H9 (cell line): ENCODE measurements around the gene CDC5L. TPM values are rescaled to one million over a fixed set of nuclear protein-coding genes. Genes with fewer than 3 reads are reported as not detected.

ENCODE experiments used
- DNase-seq: peaks from one replicate; pipeline ENCODE4 v3.0.0-alpha.2; 2017
- H2AFZ ChIP-seq: one replicate; pipeline ENCODE4 v1.6.1; 2013; ENCODE audit warnings: mild to moderate bottlenecking, low read length, control low read depth, moderate library complexity
- H2AK5ac ChIP-seq: 2 replicates; pipeline ENCODE4 v1.6.1; 2013; ENCODE audit warnings: low read length, control low read depth, mixed read lengths; ENCODE audit not compliant: insufficient read length
- H2BK120ac ChIP-seq: one replicate; pipeline ENCODE4 v1.6.1; 2013; ENCODE audit warnings: low read depth, mild to moderate bottlenecking, low read length, control low read depth, inconsistent platforms; ENCODE audit not compliant: poor library complexity, severe bottlenecking
- H2BK12ac ChIP-seq: 2 replicates; pipeline ENCODE4 v1.6.1; 2013; ENCODE audit warnings: low read length, control low read depth, mixed read lengths, low read depth; ENCODE audit not compliant: insufficient read length
- H2BK15ac ChIP-seq: 2 replicates; pipeline ENCODE4 v1.6.1; 2013; ENCODE audit warnings: low read depth, low read length, control low read depth
- H2BK20ac ChIP-seq: one replicate; pipeline ENCODE4 v1.6.1; 2013; ENCODE audit warnings: low read depth, mild to moderate bottlenecking, low read length, control low read depth, inconsistent platforms; ENCODE audit not compliant: poor library complexity, severe bottlenecking
- H2BK5ac ChIP-seq: 2 replicates; pipeline ENCODE4 v1.6.1; 2013; ENCODE audit warnings: low read length, control low read depth, mixed read lengths; ENCODE audit not compliant: insufficient read length
- H3K14ac ChIP-seq: 2 replicates; pipeline ENCODE4 v1.6.1; 2013; ENCODE audit warnings: low read length, control low read depth; ENCODE audit not compliant: insufficient read depth
- H3K18ac ChIP-seq: 2 replicates; pipeline ENCODE4 v1.6.1; 2013; ENCODE audit warnings: low read depth, mild to moderate bottlenecking, mixed read lengths, low read length, control low read depth; ENCODE audit not compliant: insufficient read length
- H3K23ac ChIP-seq: 2 replicates; pipeline ENCODE4 v1.6.1; 2013; ENCODE audit warnings: low read length, control low read depth, mixed read lengths, low read depth; ENCODE audit not compliant: insufficient read length
- H3K23me2 ChIP-seq: 2 replicates; pipeline ENCODE4 v1.6.1; 2013; ENCODE audit warnings: low read depth, mild to moderate bottlenecking, mixed read lengths, low read length, control low read depth; ENCODE audit not compliant: insufficient read length, poor library complexity, severe bottlenecking
- H3K27ac ChIP-seq: 2 replicates; pipeline ENCODE4 v1.5.1; 2013; ENCODE audit warnings: low read length, control low read depth, mixed read lengths, low read depth; ENCODE audit not compliant: insufficient read length
- H3K27me3 ChIP-seq: 2 replicates; pipeline ENCODE4 v1.6.1; 2013; ENCODE audit warnings: low read length, control low read depth, inconsistent platforms; ENCODE audit not compliant: insufficient read depth
- H3K4ac ChIP-seq: 2 replicates; pipeline ENCODE4 v1.6.1; 2013; ENCODE audit warnings: low read depth, mild to moderate bottlenecking, control low read depth, inconsistent platforms, low read length, moderate library complexity
- H3K4me1 ChIP-seq: 2 replicates; pipeline ENCODE4 v1.6.1; 2013; ENCODE audit warnings: low read length, control low read depth, inconsistent platforms; ENCODE audit not compliant: insufficient read depth
- H3K4me2 ChIP-seq: 2 replicates; pipeline ENCODE4 v1.6.1; 2013; ENCODE audit warnings: low read length, control low read depth, mixed read lengths; ENCODE audit not compliant: insufficient read length, insufficient read depth
- H3K56ac ChIP-seq: 2 replicates; pipeline ENCODE4 v1.6.1; 2013; ENCODE audit warnings: low read depth, mild to moderate bottlenecking, mixed read lengths, low read length, control low read depth; ENCODE audit not compliant: insufficient read length
- H3K79me1 ChIP-seq: 2 replicates; pipeline ENCODE4 v1.6.1; 2013; ENCODE audit warnings: low read depth, mild to moderate bottlenecking, moderate library complexity, low read length, control low read depth, inconsistent platforms; ENCODE audit not compliant: insufficient read depth, poor library complexity, severe bottlenecking
- H3K79me2 ChIP-seq: 2 replicates; pipeline ENCODE4 v1.6.1; 2013; ENCODE audit warnings: low read length, control low read depth, inconsistent platforms; ENCODE audit not compliant: insufficient read depth
- H3K9ac ChIP-seq: 2 replicates; pipeline ENCODE4 v1.6.1; 2013; ENCODE audit warnings: low read length, control low read depth, mixed read lengths; ENCODE audit not compliant: insufficient read length; ENCODE audit errors: extremely low read depth
- H3K9me3 ChIP-seq: one replicate; pipeline ENCODE4 v1.6.1; 2013; ENCODE audit warnings: low read depth, low read length, inconsistent platforms; ENCODE audit not compliant: control insufficient read depth
- H3T11ph ChIP-seq: one replicate; pipeline ENCODE4 v1.6.1; 2013; ENCODE audit warnings: mild to moderate bottlenecking, low read length, control low read depth, inconsistent platforms
- H4K20me1 ChIP-seq: one replicate; pipeline ENCODE4 v1.6.1; 2013; ENCODE audit not compliant: control insufficient read depth, insufficient read length, insufficient read depth
- H4K5ac ChIP-seq: 2 replicates; pipeline ENCODE4 v1.6.1; 2013; ENCODE audit warnings: low read depth, mild to moderate bottlenecking, mixed read lengths, low read length, control low read depth; ENCODE audit not compliant: insufficient read length
- H4K8ac ChIP-seq: replicated peaks from 2 replicates; pipeline ENCODE4 v1.6.1; 2013; ENCODE audit warnings: low read length, control low read depth, mixed read lengths, low read depth; ENCODE audit not compliant: insufficient read length
- H4K91ac ChIP-seq: 2 replicates; pipeline ENCODE4 v1.6.1; 2013; ENCODE audit warnings: low read depth, mild to moderate bottlenecking, moderate library complexity, mixed read lengths, low read length, control low read depth; ENCODE audit not compliant: insufficient read length
- H3K27ac Mint-ChIP-seq, 3 experiments: 2 replicates in 2 of 3; 3 replicates in 1 of 3; pipeline ENCODE4 v1.8.0; 2020 to 2021; ENCODE audit warnings: mixed read lengths in 3 of 3, mild to moderate bottlenecking in 1 of 3, moderate library complexity in 1 of 3
- H3K27me3 Mint-ChIP-seq: 2 replicates; pipeline ENCODE4 v1.8.0; 2021; ENCODE audit warnings: low read depth, mild to moderate bottlenecking, moderate library complexity, mixed read lengths
- H3K36me3 Mint-ChIP-seq, 3 experiments: 2 replicates in 2 of 3; 3 replicates in 1 of 3; pipeline ENCODE4 v1.8.0; 2020 to 2021; ENCODE audit warnings: low read depth in 3 of 3, mixed read lengths in 3 of 3; ENCODE audit not compliant: insufficient read depth in 1 of 3
- H3K4me1 Mint-ChIP-seq, 2 experiments: 2 replicates each; pipeline ENCODE4 v1.8.0; 2020; ENCODE audit warnings: mixed read lengths in 2 of 2
- H3K4me3 Mint-ChIP-seq, 2 experiments: 2 replicates in 1 of 2; 3 replicates in 1 of 2; pipeline ENCODE4 v1.8.0; 2020 to 2021; ENCODE audit warnings: mild to moderate bottlenecking in 2 of 2, mixed read lengths in 2 of 2, moderate library complexity in 1 of 2
- H3K9me3 Mint-ChIP-seq, 2 experiments: 2 replicates in 1 of 2; 3 replicates in 1 of 2; pipeline ENCODE4 v1.8.0; 2020; ENCODE audit warnings: mild to moderate bottlenecking in 2 of 2, mixed read lengths in 2 of 2, moderate library complexity in 1 of 2
- WGBS: extraction: QIAGEN DNeasy Blood & Tissue Kit; methylation state at CpG from one replicate; pipeline ENCODE4 v1.1.7; 2013; ENCODE audit warnings: missing lambda C conversion rate, low lambda C conversion rate, mixed read lengths; ENCODE audit not compliant: insufficient read length; ENCODE audit errors: extremely low coverage; 5-methylcytosine and 5-hydroxymethylcytosine counted together
- total RNA-seq: library from RNA; stranded (reverse); gene quantifications from 2 replicates; pipeline ENCODE4 v1.2.1, GENCODE V29; 2021
- TF ChIP-seq, protein P1 (sequence below): fragments of 200-600 bp; sonication (generic); conservative IDR thresholded peaks from 3 replicates; pipeline ENCODE4 v1.8.0; 2021; ENCODE audit warnings: antibody characterized with exemption, mild to moderate bottlenecking

Gene CDC5L
- total RNA-seq, 1 experiment from 2014 or later, result 34.3 TPM

DNA sequence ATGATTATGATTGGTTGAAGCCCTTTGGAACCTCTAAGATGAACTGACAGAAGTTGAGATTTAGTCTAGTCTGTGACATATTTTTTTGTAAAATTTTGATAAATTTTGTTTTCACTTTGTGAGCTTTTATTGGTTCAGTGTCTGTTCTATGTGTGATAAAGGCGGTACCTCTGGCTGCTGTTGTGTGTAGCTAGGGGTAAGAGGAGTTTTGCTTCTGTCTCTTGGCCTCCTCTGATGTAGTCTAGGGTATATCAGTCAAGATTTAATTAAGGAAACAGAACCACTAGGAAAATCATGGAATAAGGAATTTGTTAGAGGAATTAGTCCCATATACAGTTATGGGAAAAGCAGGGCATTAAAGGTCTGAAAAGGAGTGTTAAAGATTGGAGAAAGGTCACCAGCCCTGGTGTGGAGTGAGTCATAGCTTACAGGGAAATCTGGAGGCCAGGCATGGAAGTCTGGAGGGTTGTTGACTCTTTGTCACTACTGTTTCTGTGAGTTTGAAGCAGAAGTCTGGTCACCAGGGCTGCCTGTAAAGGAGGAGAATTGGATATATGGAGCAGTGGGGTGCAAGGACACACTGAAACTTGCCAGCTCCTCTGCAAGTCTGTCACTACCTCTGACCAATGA is 28.5 kb downstream of the CDC5L start:
- H3K79me2 ChIP-seq, result peaks cover 7% of the 10 kb centered on the region; the same call in 1 of the 2 replicates
- no peak overlapping the region for H3K4ac ChIP-seq
- H3K4me1 Mint-ChIP-seq, result no peaks in the 10 kb centered on the region
- H3K9me3 ChIP-seq, result no peaks in the 10 kb centered on the region
- TF ChIP-seq, protein P1, sequence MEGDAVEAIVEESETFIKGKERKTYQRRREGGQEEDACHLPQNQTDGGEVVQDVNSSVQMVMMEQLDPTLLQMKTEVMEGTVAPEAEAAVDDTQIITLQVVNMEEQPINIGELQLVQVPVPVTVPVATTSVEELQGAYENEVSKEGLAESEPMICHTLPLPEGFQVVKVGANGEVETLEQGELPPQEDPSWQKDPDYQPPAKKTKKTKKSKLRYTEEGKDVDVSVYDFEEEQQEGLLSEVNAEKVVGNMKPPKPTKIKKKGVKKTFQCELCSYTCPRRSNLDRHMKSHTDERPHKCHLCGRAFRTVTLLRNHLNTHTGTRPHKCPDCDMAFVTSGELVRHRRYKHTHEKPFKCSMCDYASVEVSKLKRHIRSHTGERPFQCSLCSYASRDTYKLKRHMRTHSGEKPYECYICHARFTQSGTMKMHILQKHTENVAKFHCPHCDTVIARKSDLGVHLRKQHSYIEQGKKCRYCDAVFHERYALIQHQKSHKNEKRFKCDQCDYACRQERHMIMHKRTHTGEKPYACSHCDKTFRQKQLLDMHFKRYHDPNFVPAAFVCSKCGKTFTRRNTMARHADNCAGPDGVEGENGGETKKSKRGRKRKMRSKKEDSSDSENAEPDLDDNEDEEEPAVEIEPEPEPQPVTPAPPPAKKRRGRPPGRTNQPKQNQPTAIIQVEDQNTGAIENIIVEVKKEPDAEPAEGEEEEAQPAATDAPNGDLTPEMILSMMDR, result no peak
- no peak overlapping the region for H3K27ac ChIP-seq
- H3K4me2 ChIP-seq, result no peak overlapping the region
- H4K8ac ChIP-seq, result no peak overlapping the region
- H3K4me3 Mint-ChIP-seq, result no peak overlapping the region
- H3K14ac ChIP-seq, result no peak overlapping the region
- H3K9me3 Mint-ChIP-seq, result no peaks in the 10 kb centered on the region
- no peaks in the 10 kb centered on the region for H3K27me3 ChIP-seq
- H3T11ph ChIP-seq, result no peak overlapping the region
- DNase-seq, result no peak
- no peak overlapping the region for H2BK120ac ChIP-seq
- no CpG with 5 or more reads among the region's 1 CpG for WGBS
- H3K9ac ChIP-seq, result no peak overlapping the region
- peaks cover 2% of the 10 kb centered on the region for H3K79me1 ChIP-seq
- H3K56ac ChIP-seq, result no peak overlapping the region
- no peaks in the 10 kb centered on the region for H3K27me3 Mint-ChIP-seq
- no peak overlapping the region for H4K91ac ChIP-seq
- peak overlapping the region in 1 of 3 experiments; percentile 29; a peak in 1 of 7 replicates for H3K27ac Mint-ChIP-seq
- H2BK12ac ChIP-seq, result no peak overlapping the region
- H3K23ac ChIP-seq, result no peak overlapping the region
- H2BK15ac ChIP-seq, result no peak overlapping the region
- no peak overlapping the region for H2BK20ac ChIP-seq
- peaks cover 22 to 67% (median 54%) of the 10 kb centered on the region in 3 experiments; a peak in 6 of 7 replicates for H3K36me3 Mint-ChIP-seq
- H4K5ac ChIP-seq, result no peak overlapping the region
- no peaks in the 10 kb centered on the region for H3K23me2 ChIP-seq
- H3K18ac ChIP-seq, result no peak overlapping the region
- H2AK5ac ChIP-seq, result no peak overlapping the region
- no peaks in the 10 kb centered on the region for H4K20me1 ChIP-seq
- no peaks in the 10 kb centered on the region for H3K4me1 ChIP-seq
- no peak overlapping the region for H2BK5ac ChIP-seq
- no peak overlapping the region for H2AFZ ChIP-seq
